Muscle layer of colon (tissue), 2 donors: ENCODE data around the gene ANKS1B.

Source experiments
- H3K27ac ChIP-seq: one replicate; pipeline ENCODE4 v1.7.0; 2013; ENCODE audit warnings: low read depth, mild to moderate bottlenecking, low read length, moderate library complexity
- H3K27me3 ChIP-seq, 2 donors: one replicate each; pipeline ENCODE4 v1.7.0; 2013; ENCODE audit warnings: low read length in 2 of 2, mild to moderate bottlenecking in 2 of 2; ENCODE audit not compliant: insufficient read depth in 2 of 2, control insufficient read depth in 1 of 2
- H3K36me3 ChIP-seq: one replicate; pipeline ENCODE4 v1.7.0; 2013; ENCODE audit warnings: mild to moderate bottlenecking, low read length; ENCODE audit not compliant: insufficient read depth
- H3K4me1 ChIP-seq: one replicate; pipeline ENCODE4 v1.7.0; 2013; ENCODE audit warnings: mild to moderate bottlenecking, low read length; ENCODE audit not compliant: insufficient read depth
- H3K4me3 ChIP-seq, 2 donors: one replicate each; pipeline ENCODE4 v1.7.0; 2013; ENCODE audit warnings: low read length in 2 of 2, low read depth in 1 of 2, mild to moderate bottlenecking in 1 of 2, moderate library complexity in 1 of 2
- H3K9ac ChIP-seq: one replicate; pipeline ENCODE4 v1.7.0; 2013; ENCODE audit warnings: low read length
- H3K9me3 ChIP-seq: one replicate; pipeline ENCODE4 v1.7.0; 2013; ENCODE audit warnings: mild to moderate bottlenecking, low read length
- donor health status: abdominal sarcoma.
- donor health status: Adenocarcinoma of cecum.

Gene ANKS1B

DNA sequence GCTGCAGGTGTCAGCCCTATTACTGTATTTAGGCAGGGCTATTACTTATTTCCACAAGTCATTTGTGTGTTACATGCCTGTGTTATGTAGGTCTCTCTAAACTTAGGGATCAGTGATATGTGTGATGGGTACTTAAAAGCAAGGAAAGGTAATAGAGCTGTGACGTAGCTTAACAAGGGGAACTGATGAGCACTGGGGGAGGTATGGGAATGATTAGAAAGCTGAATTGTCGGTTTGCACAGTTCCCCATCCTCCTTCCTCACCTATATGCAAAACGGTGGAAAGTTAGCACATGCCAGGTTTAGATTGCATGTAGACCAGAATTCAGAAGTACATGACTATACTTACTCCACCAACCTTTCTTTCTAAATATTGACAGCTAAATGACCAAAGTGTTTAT lies 831.4 kb downstream of the ANKS1B start:
- H3K36me3 ChIP-seq = no peaks in the 10 kb centered on the region
- no peaks in the 10 kb centered on the region for H3K27me3 ChIP-seq
- no peaks in the 10 kb centered on the region for H3K4me1 ChIP-seq
- no peak overlapping the region for H3K27ac ChIP-seq
- no peak overlapping the region for H3K4me3 ChIP-seq
- no peak overlapping the region for H3K9ac ChIP-seq
- no peaks in the 10 kb centered on the region for H3K9me3 ChIP-seq

DNA sequence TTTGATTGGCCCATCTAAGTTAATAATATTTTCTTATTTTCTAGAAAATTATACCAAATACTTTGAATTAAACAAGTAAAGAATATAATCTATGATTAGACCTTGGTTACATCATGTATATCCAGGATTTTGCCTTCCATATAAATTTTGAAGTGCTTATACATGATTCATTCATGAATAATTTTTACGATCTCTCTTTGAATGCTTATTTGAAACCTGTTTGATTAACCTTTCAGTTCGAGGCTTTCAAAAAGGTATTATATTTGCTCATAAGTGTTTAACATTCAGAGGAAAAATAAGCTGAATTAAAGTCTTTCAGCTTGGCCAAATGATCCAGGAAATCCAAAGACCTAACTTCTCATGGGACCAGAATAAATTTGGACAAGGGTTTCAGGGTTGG lies 832.4 kb downstream of the ANKS1B start:
- no peaks in the 10 kb centered on the region for H3K4me1 ChIP-seq
- H3K9ac ChIP-seq = no peak overlapping the region
- H3K4me3 ChIP-seq = no peak overlapping the region
- H3K27me3 ChIP-seq = no peaks in the 10 kb centered on the region
- H3K27ac ChIP-seq = no peak overlapping the region
- no peaks in the 10 kb centered on the region for H3K36me3 ChIP-seq
- no peaks in the 10 kb centered on the region for H3K9me3 ChIP-seq

GRCh38 chr12:99151744-99152143 lies 833.0 kb downstream of the ANKS1B start:
- no peak overlapping the region for H3K9ac ChIP-seq
- no peaks in the 10 kb centered on the region for H3K4me1 ChIP-seq
- H3K36me3 ChIP-seq = no peaks in the 10 kb centered on the region
- no peak overlapping the region for H3K27ac ChIP-seq
- H3K4me3 ChIP-seq = no peak overlapping the region
- H3K9me3 ChIP-seq = no peaks in the 10 kb centered on the region
- no peaks in the 10 kb centered on the region for H3K27me3 ChIP-seq

- no peaks in the 10 kb centered on the region for H3K9me3 ChIP-seq
- H3K36me3 ChIP-seq = no peaks in the 10 kb centered on the region
- no peaks in the 10 kb centered on the region for H3K4me1 ChIP-seq
- H3K9ac ChIP-seq = no peak overlapping the region
- H3K27me3 ChIP-seq = no peaks in the 10 kb centered on the region
- H3K27ac ChIP-seq = no peak overlapping the region
- no peak overlapping the region for H3K4me3 ChIP-seq
These were observed 837.6 kb downstream of the ANKS1B start for GRCh38 chr12:99147130-99147529.

GRCh38 chr12:99146730-99147129 lies 838.0 kb downstream of the ANKS1B start:
- H3K27ac ChIP-seq = no peak overlapping the region
- H3K4me1 ChIP-seq = no peaks in the 10 kb centered on the region

GRCh38 chr12:99146185-99146584 lies 838.6 kb downstream of the ANKS1B start:
- Histone ChIP-seq H3K27ac (no peak overlapping the region), H3K4me3 (no peak overlapping the region), H3K27me3 (no peaks in the 10 kb centered on the region), H3K4me1 (no peaks in the 10 kb centered on the region), H3K9me3 (no peaks in the 10 kb centered on the region), H3K36me3 (no peaks in the 10 kb centered on the region), H3K9ac (no peak overlapping the region)

More at GRCh38 chr12:99146730-99147129, 838.0 kb downstream of the ANKS1B start:
- Histone ChIP-seq H3K9me3 (no peaks in the 10 kb centered on the region), H3K27me3 (no peaks in the 10 kb centered on the region), H3K4me3 (no peak overlapping the region), H3K36me3 (no peaks in the 10 kb centered on the region), H3K9ac (no peak overlapping the region)

DNA sequence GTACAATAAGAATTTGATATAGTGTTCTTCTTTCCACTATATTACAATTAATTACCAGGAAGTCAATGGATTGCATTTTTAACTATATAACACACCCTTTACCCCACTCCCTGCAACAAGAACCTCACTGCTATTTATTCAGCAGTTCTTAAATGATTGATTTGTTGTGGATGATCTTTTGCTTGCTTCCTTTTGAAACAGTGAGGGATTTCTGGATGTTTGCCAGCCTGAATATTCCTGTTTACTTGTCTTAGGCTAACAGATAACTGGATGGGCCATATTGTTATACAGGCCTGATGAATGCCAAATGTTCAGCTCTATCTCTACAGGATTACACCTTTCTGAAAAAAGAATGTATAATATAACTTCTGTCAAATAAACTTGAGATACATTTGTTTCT lies 842.1 kb downstream of the ANKS1B start:
- no peaks in the 10 kb centered on the region for H3K36me3 ChIP-seq
- H3K9ac ChIP-seq = no peak overlapping the region
- H3K27ac ChIP-seq = no peak overlapping the region
- H3K4me3 ChIP-seq = no peak overlapping the region
- no peaks in the 10 kb centered on the region for H3K9me3 ChIP-seq
- no peaks in the 10 kb centered on the region for H3K27me3 ChIP-seq
- no peaks in the 10 kb centered on the region for H3K4me1 ChIP-seq

GRCh38 chr12:99140017-99140720 lies 844.6 kb downstream of the ANKS1B start:
- Histone ChIP-seq H3K9ac (no peak overlapping the region), H3K27me3 (no peaks in the 10 kb centered on the region), H3K9me3 (no peaks in the 10 kb centered on the region), H3K27ac (no peak overlapping the region), H3K4me3 (no peak overlapping the region), H3K36me3 (no peaks in the 10 kb centered on the region), H3K4me1 (no peaks in the 10 kb centered on the region)

DNA sequence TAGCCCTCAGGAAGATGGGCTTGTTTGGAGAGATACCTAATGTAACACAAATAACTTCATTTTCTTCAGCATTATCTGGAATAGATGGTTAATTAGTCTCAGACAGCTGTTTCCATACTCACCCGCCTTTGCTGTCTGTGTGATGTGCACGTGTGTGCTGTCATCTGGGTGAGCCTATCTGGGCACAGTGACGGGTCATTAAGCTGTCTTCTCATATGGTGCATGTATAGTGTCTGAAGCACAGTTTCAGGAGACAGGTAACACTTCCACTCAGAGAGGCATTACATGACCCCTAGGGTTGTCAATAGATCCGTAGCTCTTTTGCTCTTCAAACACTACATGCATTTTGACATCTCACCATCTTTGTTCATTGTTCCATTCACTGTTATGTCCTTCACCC lies 846.3 kb downstream of the ANKS1B start:
- Histone ChIP-seq H3K36me3 (no peaks in the 10 kb centered on the region), H3K4me3 (no peak overlapping the region), H3K27me3 (no peaks in the 10 kb centered on the region), H3K9me3 (no peaks in the 10 kb centered on the region), H3K27ac (no peak overlapping the region), H3K4me1 (no peaks in the 10 kb centered on the region), H3K9ac (no peak overlapping the region)

DNA sequence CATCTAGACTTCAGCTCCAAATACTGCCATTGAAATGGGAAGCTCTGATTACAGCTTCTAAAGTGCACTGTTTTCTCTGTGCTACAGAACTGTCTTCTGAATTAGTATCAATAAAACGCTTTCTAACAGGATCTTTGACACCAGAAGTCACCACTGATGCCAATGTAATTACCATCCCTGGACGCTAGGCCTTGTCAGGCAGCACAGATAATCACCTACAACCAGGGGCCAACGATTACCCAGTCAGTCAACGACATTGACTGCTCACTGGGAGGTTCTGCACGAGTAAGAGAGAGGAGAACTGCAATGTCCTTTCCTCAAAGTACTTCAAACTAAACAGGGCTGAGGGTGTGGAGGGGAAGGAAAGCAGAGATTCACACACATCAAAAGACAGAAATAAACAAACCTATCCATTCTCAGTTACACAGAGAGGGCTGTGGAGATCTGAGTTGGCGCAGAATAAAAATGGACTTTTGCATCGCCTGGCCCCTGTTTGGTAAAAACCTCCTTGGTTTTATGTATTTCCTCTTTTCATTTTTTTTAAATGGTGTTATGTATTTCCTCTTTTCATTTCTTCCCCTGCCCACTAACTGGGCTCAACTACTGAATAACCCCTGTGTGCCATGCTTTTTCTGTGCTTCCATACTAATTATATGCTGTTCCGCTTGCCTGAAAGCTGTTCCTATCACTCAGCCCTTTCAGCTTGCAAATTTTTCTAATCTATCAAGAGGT lies 847.4 kb downstream of the ANKS1B start:
- Histone ChIP-seq H3K27me3 (no peaks in the 10 kb centered on the region), H3K4me1 (no peaks in the 10 kb centered on the region), H3K9ac (no peak overlapping the region), H3K27ac (no peak overlapping the region), H3K9me3 (no peaks in the 10 kb centered on the region), H3K36me3 (no peaks in the 10 kb centered on the region), H3K4me3 (no peak overlapping the region)

GRCh38 chr12:99136516-99136915 lies 848.2 kb downstream of the ANKS1B start:
- H3K4me3 ChIP-seq = no peak overlapping the region
- H3K36me3 ChIP-seq = no peaks in the 10 kb centered on the region
- no peak overlapping the region for H3K9ac ChIP-seq

GRCh38 chr12:99135376-99135775 lies 849.4 kb downstream of the ANKS1B start:
- no peak overlapping the region for H3K4me3 ChIP-seq
- H3K4me1 ChIP-seq = no peaks in the 10 kb centered on the region
- H3K27me3 ChIP-seq = no peaks in the 10 kb centered on the region
- H3K27ac ChIP-seq = no peak overlapping the region
- no peak overlapping the region for H3K9ac ChIP-seq
- H3K36me3 ChIP-seq = no peaks in the 10 kb centered on the region
- H3K9me3 ChIP-seq = no peaks in the 10 kb centered on the region

More at GRCh38 chr12:99136516-99136915, 848.2 kb downstream of the ANKS1B start:
- Histone ChIP-seq H3K27ac (no peak overlapping the region), H3K9me3 (no peaks in the 10 kb centered on the region), H3K27me3 (no peaks in the 10 kb centered on the region), H3K4me1 (no peaks in the 10 kb centered on the region)
